Measurements from ENCODE around the gene SGK2. TPM values are rescaled to one million over a fixed set of nuclear protein-coding genes. Genes with fewer than 3 reads are reported as not detected.
"Not testable (repeated sequence)": the region's sequence is repeated elsewhere in the genome, so short reads cannot be mapped to it uniquely, and the experiment has no call there.

SGK2 gene
- total RNA-seq, 1 donor from 2014 or later = 10.5 TPM

GRCh38 chr20:43579861-43580793, 21.3 kb downstream of the SGK2 start:
- Mint-ChIP-seq H3K9me3 (no peaks in the 10 kb centered on the region), H3K27me3 (ENCODE audit: low read depth) (no peaks in the 10 kb centered on the region)
- DNase-seq (ENCODE audit: low spot score in 2 of 2, unreplicated experiment in 2 of 2) = no peak

GRCh38 chr20:43583133-43583864, 24.5 kb downstream of the SGK2 start:
- Mint-ChIP-seq H3K27ac (no peak overlapping the region), H3K27me3 (ENCODE audit: low read depth) (no peaks in the 10 kb centered on the region), H3K4me1 (peaks cover 18% of the 10 kb centered on the region), H3K9me3 (no peaks in the 10 kb centered on the region), H3K4me3 (no peak overlapping the region), H3K36me3 (no peaks in the 10 kb centered on the region)
- TF ChIP-seq, protein P1, sequence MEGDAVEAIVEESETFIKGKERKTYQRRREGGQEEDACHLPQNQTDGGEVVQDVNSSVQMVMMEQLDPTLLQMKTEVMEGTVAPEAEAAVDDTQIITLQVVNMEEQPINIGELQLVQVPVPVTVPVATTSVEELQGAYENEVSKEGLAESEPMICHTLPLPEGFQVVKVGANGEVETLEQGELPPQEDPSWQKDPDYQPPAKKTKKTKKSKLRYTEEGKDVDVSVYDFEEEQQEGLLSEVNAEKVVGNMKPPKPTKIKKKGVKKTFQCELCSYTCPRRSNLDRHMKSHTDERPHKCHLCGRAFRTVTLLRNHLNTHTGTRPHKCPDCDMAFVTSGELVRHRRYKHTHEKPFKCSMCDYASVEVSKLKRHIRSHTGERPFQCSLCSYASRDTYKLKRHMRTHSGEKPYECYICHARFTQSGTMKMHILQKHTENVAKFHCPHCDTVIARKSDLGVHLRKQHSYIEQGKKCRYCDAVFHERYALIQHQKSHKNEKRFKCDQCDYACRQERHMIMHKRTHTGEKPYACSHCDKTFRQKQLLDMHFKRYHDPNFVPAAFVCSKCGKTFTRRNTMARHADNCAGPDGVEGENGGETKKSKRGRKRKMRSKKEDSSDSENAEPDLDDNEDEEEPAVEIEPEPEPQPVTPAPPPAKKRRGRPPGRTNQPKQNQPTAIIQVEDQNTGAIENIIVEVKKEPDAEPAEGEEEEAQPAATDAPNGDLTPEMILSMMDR (IDR thresholded peaks at IDR 0.05; ENCODE audit: unreplicated experiment) = no peak
- no peak for DNase-seq (ENCODE audit: low spot score in 2 of 2, unreplicated experiment in 2 of 2)

More at GRCh38 chr20:43579861-43580793, 21.3 kb downstream of the SGK2 start:
- Mint-ChIP-seq H3K4me1 (peaks cover 13% of the 10 kb centered on the region), H3K4me3 (no peak overlapping the region), H3K27ac (no peak overlapping the region), H3K36me3 (no peaks in the 10 kb centered on the region)
- TF ChIP-seq, protein P1 (IDR thresholded peaks at IDR 0.05; ENCODE audit: unreplicated experiment) = no peak

DNA sequence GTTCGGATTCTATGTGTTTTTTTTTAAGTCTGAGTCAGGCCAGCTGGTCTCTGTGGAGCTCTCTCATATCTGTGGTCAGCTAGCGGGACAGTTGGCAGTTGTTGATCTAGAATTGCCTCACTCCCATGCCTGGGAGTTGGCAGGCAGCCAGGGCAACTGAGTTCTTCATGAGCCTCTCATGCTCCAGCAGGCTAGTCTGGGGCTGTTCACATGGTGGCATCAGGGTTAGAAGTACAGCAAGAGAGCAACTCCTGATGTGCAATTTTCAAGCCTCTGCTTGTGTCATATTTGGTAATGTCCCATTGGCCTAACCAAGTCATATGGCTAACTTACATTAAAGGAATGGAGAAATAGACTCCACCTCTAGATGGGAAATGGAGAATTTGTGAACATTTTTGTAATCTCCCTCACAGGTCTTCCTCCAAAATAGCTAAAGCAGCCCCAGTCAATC, 25.2 kb downstream of the SGK2 start:
- Mint-ChIP-seq H3K4me3 (no peak overlapping the region), H3K27ac (no peak overlapping the region), H3K4me1 (peaks cover 18% of the 10 kb centered on the region), H3K27me3 (ENCODE audit: low read depth) (no peaks in the 10 kb centered on the region), H3K36me3 (no peaks in the 10 kb centered on the region), H3K9me3 (no peaks in the 10 kb centered on the region)
- TF ChIP-seq, protein P1 (IDR thresholded peaks at IDR 0.05; ENCODE audit: unreplicated experiment) = no peak
- DNase-seq (ENCODE audit: low spot score in 2 of 2, unreplicated experiment in 2 of 2) = no peak

GRCh38 chr20:43584448-43585136, 25.8 kb downstream of the SGK2 start:
- Mint-ChIP-seq H3K4me3 (no peak overlapping the region), H3K4me1 (peaks cover 18% of the 10 kb centered on the region), H3K27ac (peak overlapping the region; percentile 38), H3K9me3 (no peaks in the 10 kb centered on the region), H3K36me3 (no peaks in the 10 kb centered on the region), H3K27me3 (ENCODE audit: low read depth) (no peaks in the 10 kb centered on the region)
- no peak for DNase-seq (ENCODE audit: low spot score in 2 of 2, unreplicated experiment in 2 of 2)
- TF ChIP-seq, protein P1 (IDR thresholded peaks at IDR 0.05; ENCODE audit: unreplicated experiment) = no peak

DNA sequence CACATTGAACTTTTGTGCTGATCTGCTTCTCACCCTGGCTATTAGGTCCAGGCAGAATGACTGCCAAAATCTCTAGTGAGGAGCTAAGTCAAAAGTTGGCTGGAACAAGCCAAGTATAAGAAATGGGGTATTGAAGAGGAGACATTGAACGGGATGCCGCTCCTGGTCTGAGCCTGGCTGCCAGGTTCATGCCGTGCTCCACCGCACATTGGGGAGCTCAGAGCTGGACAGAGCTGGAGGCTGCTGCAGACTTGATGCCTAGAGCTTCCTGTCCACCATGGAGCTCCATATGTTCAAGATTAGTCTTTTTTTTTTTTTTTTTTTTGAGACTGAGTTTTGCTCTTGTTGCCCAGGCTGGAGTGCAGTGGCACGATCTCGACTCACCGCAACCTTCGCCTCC, 27.8 kb downstream of the SGK2 start:
- Mint-ChIP-seq H3K4me1 (peaks cover 32% of the 10 kb centered on the region), H3K27ac (no peak overlapping the region), H3K36me3 (no peaks in the 10 kb centered on the region), H3K4me3 (no peak overlapping the region), H3K9me3 (no peaks in the 10 kb centered on the region), H3K27me3 (ENCODE audit: low read depth) (no peaks in the 10 kb centered on the region)
- TF ChIP-seq, protein P1 (IDR thresholded peaks at IDR 0.05; ENCODE audit: unreplicated experiment) = no peak
- DNase-seq (ENCODE audit: low spot score in 2 of 2, unreplicated experiment in 2 of 2) = no peak

GRCh38 chr20:43588526-43588925, 29.7 kb downstream of the SGK2 start:
- not testable (repeated sequence) for H3K9me3 Mint-ChIP-seq; H3K4me3 Mint-ChIP-seq; DNase-seq (ENCODE audit: low spot score in 2 of 2, unreplicated experiment in 2 of 2); H3K27me3 Mint-ChIP-seq (ENCODE audit: low read depth); H3K36me3 Mint-ChIP-seq
- Mint-ChIP-seq H3K4me1 (peaks cover 36% of the 10 kb centered on the region), H3K27ac (peak overlapping the region; percentile 11)

All from mesothelial cell of epicardium (in vitro differentiated cells).